Measurements from ENCODE around the gene MTMR3.

The MTMR3 gene

DNA sequence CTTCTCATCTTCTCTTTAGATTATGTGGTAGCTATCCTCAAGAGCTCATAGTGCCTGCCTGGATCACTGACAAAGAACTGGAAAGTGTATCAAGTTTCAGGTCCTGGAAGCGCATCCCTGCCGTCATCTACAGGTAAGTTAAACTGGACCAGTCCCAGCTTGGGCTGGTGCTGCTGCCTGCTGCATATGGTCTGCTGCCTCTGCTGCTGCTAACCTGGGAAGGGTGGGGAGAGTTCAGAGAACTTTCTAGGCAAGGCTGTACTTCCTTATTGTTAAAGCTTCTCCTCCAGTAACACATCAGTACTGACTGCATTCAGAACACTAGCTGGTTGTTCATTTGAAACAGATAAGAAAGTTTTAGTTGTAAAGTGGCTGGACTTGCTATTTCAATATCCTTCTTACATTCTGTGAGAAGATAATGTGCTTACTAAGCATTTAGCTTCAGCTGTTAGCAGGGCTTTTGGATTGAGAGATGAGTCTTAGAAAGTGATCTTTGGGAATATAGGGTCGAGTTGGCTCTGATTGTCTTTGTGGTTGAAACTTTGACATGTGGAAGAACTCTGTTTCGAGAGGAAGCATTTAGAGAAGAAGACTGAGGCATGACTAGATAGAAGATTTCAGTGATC is 120.0 kb downstream of the MTMR3 start:
- no peak for DNase-seq (ENCODE audit: low spot score)

DNA sequence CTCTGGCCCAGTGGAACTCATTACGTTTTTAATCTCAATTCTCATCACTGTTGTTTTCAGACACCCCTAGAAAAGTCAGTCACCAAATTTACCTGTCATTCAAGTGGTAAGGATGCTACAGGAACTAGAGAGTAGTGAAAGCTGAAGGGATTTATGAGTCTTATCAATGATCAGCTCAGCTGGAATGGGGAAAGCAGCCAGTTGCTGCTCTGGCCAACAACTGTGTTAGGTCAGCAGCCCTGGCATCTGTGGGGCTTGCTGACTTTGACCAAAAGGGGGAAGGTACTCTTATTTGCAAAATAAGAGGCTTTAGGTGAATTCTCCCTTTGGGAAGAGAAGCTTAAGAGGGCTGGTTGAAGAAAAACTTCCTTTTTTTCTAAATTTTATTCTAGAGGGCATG is 121.1 kb downstream of the MTMR3 start:
- DNase-seq (ENCODE audit: low spot score) = peak; percentile 52

DNA sequence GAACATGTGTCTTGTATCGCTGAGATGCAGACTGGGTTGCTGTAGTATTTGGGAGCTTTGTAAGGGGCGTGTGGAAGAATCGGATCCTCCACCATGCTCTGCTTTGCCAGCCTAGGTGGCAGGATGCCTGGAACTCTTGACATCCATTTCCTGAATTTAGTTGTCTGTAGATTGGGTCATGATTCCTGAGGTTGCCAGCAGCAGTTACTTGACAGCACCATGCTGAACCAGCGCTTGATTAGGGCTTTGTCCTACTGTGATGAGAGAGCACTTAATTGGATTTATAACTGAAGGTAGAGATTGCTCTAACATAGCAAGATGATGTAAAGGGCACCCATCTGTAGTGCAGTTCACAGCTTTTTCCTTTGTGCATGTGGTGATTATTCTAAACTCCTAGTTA is 121.7 kb downstream of the MTMR3 start:
- no peak for DNase-seq (ENCODE audit: low spot score)

DNA sequence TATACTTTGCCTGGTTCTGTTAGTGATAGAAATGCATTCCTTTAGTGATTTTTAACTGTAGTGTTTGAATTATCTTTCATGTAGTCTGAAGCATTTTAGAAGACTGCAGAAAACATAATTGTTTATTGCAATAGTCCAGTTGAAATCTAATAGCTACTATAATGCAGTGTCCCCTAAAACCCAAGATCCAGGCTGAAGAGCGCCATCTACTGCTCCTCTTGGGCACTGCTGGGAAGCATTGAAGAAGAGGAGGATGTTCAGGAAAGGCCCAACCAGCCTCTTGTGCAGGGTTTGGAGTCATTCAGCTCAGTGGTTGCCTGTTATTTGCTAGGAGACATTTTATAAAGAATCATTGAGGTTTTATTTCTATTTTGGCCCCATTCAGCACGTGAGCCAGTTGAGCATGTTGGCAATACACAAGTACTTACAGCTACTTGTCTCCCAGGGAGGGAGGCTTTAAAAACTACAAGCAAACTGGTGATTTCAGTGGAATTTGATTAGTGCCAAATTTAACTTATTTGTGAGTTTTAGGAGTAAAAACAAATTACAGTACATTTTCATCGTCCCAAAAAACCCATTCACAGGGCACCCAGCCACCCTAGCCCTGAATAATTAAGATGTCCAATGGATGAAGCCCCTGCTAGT is 122.4 kb downstream of the MTMR3 start:
- peak; percentile 74 for DNase-seq (ENCODE audit: low spot score)

DNA sequence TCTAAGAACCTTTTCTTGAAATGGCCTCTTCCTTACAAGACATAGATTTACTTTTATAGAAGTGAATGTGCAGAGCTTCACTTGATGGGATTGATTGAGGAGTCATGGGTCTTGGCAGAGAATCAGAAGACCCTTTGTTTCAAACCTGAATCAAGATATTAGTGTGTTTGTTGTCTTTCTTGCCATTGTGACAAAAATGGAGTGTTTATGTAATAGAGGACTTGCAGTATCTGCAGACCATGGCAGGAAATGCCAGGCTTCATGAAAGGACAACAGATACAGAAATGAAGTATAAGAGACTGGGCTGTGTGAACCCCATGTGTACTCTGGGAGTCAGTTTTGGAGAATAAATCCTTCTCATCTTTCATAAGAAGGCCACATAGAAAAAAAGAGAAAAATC is 124.4 kb downstream of the MTMR3 start:
- no peak for DNase-seq (ENCODE audit: low spot score)

DNA sequence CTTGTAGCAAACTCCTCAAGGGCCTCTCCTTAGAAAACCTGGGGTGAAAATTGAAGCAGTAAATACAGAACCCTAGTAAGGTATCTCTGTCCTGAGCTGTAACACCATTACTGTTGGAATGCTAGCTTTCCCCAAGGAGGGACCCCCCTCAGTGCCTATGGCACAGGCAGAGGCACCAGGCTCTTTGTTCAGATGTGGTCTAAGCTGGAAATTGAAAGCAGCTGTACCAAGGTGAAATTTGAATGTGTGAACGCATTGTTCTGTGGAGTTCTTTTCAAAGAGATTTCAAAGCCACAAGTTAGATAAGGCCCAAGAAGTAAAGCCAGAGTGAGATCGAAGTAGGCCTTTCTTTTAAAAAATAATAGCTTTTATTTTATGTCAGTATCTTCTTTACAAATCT is 125.4 kb downstream of the MTMR3 start:
- no peak for DNase-seq (ENCODE audit: low spot score)

DNA sequence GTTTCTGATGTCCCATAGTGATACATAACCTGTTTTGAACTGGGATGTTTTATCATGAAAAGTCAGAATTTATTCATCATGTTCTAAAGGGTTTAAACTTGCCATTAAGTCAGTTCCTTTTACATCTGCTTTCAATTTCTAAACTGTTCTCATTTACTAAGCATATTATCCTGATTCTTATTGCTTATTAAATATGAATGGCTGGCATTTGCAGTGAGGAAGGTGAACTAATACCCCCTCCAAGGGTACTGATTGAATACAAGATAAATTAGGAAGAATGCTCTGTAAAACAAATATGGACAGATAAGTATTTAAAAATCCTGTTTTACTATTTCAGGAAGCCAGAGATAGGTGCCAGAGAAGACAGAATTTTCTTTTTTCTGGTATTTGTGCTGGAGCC is 126.5 kb downstream of the MTMR3 start:
- DNase-seq (ENCODE audit: low spot score) = no peak

DNA sequence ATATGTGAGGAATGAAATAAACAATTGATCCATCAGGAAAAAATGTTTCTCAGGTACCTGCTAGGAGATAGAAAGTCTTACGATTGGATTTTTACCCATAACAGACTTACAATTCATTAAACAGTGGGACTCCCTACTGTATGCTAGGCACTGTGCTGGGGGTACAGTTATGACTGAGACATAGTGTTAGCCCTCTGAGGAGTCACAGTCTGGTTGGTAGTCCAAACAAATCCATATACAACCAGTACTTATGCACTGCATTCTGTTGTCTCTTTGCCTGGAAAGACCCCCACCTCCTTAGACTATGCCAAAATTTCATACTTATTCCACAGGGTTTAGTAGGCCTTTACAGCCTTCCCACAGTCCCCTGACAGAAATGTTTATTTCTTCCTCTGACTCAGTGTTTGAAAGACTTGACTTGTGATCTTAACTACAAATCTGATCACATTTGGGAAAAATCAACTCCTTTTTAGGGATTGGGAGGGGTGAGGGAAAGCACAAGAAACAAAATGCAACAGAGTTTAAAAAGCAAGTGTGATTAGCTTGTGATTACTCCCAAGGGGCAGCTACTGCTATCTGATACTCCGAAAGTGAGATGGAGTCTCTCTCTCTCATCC is 127.9 kb downstream of the MTMR3 start:
- DNase-seq (ENCODE audit: low spot score) = no peak

DNA sequence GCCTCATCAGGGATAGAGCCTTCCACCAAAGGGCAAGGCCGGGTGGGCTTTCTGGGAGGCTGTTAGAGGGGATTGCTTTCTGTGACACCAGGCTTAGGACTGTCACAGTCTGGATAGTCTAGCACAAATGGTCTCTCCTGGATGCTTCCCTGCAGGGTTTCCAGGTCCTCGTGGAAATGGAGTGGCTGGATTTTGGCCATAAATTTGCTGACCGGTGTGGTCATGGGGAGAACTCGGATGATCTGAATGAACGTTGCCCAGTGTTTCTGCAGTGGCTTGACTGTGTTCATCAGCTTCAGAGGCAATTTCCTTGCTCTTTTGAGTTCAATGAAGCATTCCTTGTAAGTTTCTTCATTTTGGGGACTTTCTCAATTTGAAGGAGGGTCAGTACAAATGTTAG is 130.2 kb downstream of the MTMR3 start:
- no peak for DNase-seq (ENCODE audit: low spot score)

DNA sequence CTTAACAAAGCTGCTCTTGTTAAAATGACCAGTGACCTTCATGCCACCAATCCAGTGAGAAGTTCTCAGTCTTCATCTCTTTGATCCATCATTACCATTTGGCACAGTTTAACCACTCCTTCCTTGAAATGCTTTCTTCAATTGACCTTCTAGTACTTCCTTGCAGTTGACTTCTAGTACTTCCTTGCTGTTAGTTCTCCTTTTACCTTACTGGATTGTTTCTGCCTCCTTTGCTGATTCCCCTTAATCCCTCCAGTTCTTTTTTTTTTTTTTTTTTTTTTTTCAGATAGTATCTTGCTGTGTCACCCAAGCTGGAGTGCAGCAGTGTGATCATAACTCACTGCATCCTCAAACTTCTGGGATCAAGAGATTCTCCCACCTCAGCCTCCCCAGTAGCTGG is 131.3 kb downstream of the MTMR3 start:
- DNase-seq (ENCODE audit: low spot score) = no peak

DNA sequence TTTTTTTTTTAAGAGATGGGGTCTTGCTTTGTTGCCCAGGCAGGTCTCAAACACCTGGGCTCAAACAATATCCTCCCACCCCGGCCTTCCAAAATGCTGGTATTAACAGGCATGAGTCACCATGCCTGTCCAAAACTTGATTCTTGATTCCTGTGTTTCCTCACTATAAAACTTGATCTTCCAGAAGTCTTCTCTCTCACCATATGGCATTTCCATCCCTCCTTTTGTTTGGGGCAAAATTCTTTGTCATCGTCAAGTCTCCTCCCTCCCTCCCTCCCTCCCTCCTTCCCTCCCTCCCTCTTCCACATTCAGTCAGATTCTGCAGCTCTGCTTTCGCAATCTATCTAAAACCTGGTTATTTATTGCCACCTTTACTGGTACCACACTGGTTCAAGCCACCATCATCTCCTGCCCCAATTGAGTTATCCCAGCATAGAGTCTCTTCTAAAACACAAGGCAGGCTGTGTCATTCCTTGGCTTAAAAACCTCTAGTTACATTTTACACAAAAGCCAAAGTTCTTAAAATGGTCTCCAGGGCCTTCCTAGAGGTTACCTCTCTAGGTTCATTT is 132.3 kb downstream of the MTMR3 start:
- DNase-seq (ENCODE audit: low spot score) = no peak

DNA sequence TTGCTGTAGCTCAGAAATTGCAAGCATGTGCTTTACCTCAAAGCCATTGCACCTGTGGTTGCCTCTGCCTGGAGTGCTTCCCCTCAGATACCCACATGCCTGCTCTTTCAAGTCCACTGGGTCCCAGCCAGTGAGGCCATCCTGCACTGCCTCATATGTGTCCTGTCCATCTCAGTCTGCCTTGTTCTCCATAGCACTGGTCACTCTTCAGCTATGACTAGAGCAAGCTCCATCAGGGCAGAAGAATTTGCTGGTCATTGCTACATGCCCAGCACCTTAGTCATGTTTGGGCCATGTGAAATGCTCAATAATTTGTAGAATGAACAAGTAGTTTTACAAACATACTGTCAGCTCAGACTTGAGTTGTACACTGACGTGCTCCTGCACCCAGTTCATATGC is 132.9 kb downstream of the MTMR3 start:
- DNase-seq (ENCODE audit: low spot score) = peak; percentile 93

DNA sequence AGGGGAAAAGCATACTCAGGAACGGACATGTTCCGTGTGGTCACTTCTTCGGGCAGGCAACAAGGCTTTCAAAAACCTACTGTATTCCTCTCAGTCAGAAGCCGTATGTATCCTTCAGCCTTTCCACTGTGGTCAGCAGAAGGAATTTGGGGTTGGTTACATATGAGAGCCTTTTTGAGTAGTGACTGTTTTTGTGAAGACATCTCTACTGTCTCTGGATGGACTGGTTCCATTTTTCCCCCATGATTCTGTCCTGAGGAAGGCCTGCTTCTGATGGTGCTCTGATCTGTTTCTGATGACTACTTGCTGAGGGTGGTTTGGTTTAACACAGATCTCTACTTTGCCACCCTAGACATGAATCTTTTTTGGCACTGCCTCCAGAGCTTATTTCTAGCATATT is 133.6 kb downstream of the MTMR3 start:
- no peak for DNase-seq (ENCODE audit: low spot score)

DNA sequence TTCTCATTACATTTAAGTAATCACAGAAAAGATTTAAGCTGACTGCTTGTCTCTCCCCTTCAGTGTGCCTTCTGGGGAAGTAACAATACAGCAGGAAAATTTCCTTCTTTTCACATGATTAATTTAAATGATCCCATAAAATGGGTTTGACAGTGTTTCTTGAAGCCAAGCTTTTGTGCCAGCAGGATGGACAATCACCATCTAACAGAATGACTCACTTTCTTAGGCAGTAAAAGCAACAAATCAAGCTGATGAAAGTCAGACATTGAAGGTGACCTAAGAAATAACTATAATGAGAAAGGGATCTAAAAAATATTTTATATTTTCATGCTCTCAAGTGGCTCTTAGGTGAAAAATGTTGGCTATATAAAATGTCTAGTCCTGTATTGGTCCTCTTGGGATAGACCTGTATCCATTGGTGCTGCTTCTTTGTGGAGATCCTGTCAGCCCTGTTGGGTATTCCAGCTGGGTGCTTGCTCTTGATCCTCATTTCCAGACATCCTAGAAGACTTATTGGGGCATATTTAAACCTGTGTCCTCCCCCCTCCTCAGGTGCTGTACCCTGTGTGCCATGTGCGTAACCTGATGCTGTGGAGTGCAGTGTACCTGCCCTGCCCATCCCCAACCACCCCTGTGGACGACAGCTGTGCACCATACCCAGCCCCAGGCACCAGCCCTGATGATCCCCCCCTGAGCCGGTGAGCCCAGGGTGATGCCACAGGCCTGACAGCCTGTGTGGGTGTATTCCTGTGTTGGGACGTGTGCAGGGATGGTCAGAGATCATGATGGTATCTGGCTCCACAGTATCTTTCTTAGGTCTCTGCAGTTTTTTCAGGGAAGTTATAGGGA is 134.6 kb downstream of the MTMR3 start:
- peak; percentile 39 for DNase-seq (ENCODE audit: low spot score)

DNA sequence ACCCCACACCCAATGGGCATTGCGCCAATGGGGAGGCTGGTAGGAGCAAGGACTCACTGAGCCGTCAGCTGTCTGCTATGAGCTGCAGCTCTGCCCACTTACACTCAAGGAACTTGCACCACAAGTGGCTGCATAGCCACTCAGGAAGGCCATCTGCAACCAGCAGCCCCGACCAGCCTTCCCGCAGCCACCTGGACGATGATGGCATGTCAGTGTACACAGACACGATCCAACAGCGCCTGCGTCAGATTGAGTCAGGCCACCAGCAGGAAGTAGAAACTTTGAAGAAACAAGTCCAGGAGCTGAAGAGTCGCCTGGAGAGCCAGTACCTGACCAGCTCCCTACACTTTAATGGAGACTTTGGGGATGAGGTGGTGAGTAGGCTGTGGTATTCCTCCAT is 137.5 kb downstream of the MTMR3 start:
- DNase-seq (ENCODE audit: low spot score) = no peak

DNA sequence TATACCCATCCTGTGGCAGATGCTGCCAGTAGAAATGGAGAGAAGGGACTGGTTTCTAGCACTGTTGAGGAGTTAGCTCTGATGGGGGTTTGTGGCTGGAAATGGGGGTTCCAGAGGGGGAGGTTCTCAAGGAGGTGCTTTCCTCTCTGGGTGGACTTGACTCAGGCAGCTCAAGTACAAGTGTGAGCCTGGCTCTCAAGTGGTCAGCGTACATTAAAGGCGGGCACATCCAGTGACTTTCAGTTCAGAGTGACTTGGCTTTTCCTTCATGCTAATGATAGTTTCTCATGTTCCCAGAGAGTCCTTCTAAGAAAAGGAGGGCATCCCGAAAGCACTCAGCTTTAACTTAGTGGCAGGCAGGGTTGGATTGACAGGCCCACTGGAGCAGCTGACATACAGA is 138.4 kb downstream of the MTMR3 start:
- no peak for DNase-seq (ENCODE audit: low spot score)

DNA sequence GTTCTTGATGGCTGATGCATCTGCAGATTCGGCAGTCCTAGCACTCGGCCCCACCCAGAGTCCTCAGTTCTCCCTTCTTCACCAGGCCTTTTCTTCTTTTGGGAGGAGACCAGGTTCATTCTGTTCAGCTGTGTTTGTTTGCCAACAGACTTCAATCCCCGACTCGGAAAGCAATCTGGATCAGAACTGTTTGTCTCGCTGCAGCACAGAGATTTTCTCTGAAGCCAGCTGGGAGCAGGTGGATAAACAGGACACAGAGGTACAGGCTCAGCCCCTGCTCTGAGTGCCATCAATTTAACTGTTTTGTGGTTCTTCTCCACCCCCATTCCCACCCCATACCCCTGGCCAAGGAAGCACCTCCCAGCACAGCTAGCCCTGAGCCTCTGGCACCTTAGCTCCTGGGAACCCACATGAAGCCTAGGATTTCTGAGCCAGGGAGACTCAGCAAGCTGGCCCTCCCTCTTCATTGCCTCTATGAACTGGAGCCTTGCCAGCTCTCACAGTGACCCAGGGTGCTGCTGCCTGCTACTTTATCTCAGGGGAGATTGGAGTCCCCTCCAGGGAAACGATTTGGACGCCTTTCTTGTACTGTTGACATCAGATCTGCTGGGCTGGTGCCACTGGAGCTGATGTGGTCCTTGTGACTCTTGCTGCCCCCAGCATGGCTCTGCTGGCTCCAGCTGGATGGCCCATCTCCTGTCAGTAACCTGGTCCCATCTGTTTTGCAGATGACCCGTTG is 139.1 kb downstream of the MTMR3 start:
- DNase-seq (ENCODE audit: low spot score) = no peak

DNA sequence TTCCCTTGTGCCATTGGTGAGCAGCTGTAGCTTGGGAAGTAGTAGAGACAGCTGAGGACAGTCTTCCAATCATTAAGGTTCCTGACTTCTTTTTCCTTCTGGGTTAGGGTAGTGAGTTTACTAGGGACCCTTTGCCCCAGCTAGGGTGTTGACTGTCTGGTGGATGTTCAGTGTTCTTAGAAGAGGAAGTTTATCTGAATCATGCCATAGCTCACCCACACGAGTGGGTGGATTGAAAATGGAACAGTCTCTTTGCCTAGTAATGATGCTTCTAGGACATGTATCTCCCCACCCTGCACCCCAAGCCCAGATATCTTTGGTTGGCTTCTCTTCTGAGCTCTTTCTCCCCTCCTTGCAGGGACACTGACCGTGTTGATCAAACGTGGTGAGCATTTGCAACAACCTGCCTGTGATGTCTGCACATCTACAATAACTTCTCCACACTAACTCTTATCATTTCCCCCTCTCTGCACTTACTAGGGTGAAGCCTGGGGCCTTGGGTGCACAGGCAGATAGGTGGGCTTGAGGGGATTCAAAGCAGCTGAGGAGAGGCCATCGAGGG is 140.2 kb downstream of the MTMR3 start:
- DNase-seq (ENCODE audit: low spot score) = no peak

DNA sequence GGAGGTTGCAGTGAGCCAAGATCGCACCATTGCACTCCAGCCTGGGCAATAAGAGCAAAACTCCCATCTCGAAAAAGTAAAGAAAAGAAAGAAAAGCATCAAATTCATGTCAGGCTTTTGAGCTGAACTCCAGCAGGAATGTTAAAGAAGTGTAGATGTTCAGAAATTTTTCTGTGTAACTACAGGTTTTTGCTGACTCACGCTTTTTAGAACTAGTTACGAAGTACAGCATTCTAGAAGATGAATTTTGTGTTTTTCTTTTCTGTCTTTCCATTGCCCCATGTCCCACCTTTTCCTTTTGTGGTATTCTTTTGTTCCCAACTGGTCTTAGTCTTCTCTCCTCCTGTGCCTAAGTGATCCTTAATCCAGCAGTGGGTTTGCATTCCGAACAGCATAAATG is 141.3 kb downstream of the MTMR3 start:
- no peak for DNase-seq (ENCODE audit: low spot score)

DNA sequence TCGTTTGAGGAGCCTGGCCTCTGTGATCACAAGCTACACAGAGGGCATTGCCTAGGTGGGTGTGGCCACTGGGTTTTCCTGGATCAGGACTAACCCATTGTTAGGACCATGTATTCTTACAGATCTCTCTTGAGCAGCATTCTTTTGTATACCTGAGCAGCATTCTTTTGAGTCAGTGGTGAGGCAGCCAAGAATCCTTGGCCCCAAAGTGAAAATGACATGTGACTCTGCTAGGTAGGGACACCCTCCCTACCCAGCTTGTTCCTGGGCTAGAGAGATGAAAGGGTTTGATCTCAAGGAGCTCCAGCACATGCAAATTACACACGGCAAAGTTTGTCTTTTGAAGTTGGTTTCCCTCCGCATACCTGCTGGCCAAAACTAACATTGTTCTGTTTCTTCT is 142.2 kb downstream of the MTMR3 start:
- DNase-seq (ENCODE audit: low spot score) = peak; percentile 36

DNA sequence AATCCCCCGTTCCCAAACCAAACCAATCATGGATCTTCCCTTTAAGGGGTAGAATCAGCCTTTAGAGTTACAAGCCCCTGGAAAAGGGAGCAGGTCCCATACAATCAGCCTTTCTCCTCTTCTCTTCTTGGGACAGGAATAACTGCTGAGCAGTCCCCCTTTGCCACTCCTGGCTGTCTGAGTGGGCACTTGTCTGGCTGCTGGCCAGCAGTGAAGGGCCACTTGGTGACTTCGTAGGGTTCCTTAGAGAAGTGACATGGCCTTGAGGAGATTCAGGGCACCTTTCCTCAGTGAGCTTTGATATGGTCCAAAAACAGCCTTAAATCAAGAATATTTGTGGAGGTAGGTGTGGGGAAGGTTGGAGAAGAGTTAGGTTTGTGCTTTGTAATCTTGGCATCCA is 143.8 kb downstream of the MTMR3 start:
- DNase-seq (ENCODE audit: low spot score) = no peak

DNA sequence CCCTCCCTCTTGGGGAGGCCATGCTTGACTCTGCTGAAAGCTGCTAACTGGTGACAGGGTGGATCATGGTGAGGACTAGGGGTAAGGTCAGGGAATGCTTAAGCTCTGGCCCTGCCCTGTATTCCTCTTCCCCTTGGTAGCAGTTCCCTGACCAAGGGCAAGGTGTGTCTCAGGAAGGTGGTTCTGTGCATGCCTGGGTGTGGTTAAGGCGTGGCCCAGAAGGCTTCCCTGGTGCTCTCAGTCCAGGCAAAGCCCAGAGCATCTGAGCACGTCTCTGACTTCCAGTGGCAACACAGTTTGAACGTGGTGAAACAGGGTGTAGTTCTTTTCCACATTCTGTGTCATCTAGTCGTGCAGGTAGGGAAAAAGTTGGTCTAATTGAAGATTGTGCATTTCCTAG is 144.2 kb downstream of the MTMR3 start:
- DNase-seq (ENCODE audit: low spot score) = no peak
